ENCODE data around the gene ENO2.

ENO2 gene

GRCh38 chr12:6938353-6939190 lies 24.2 kb downstream of the ENO2 start:
- H3K4me3 ChIP-seq (ENCODE audit: control insufficient read depth, low read depth, low read length): peak overlapping the region; percentile 49
- TF ChIP-seq CTCF (IDR thresholded peaks at IDR 0.05; ENCODE audit: control insufficient read depth, insufficient read depth, low read depth, low read length, missing control alignments): no peak
- no peak for DNase-seq (ENCODE audit: low read depth)

GRCh38 chr12:6939191-6939540 lies 24.8 kb downstream of the ENO2 start:
- H3K4me3 ChIP-seq (ENCODE audit: control insufficient read depth, low read depth, low read length): no peak overlapping the region
- TF ChIP-seq CTCF (IDR thresholded peaks at IDR 0.05; ENCODE audit: control insufficient read depth, insufficient read depth, low read depth, low read length, missing control alignments): no peak
- no peak for DNase-seq (ENCODE audit: low read depth)

- no peak overlapping the region for H3K4me3 ChIP-seq (ENCODE audit: control insufficient read depth, low read depth, low read length)
- TF ChIP-seq CTCF (IDR thresholded peaks at IDR 0.05; ENCODE audit: control insufficient read depth, insufficient read depth, low read depth, low read length, missing control alignments): no peak
- DNase-seq (ENCODE audit: low read depth): no peak
Observed at GRCh38 chr12:6941267-6941666, 26.9 kb downstream of the ENO2 start.

- no peak for TF ChIP-seq CTCF (IDR thresholded peaks at IDR 0.05; ENCODE audit: control insufficient read depth, insufficient read depth, low read depth, low read length, missing control alignments)
- DNase-seq (ENCODE audit: low read depth): no peak
- H3K4me3 ChIP-seq (ENCODE audit: control insufficient read depth, low read depth, low read length): no peak overlapping the region
Observed at GRCh38 chr12:6941782-6942181, 27.4 kb downstream of the ENO2 start.

GRCh38 chr12:6942331-6942665 lies 27.9 kb downstream of the ENO2 start:
- no peak overlapping the region for H3K4me3 ChIP-seq (ENCODE audit: control insufficient read depth, low read depth, low read length)
- DNase-seq (ENCODE audit: low read depth): no peak
- no peak for TF ChIP-seq CTCF (IDR thresholded peaks at IDR 0.05; ENCODE audit: control insufficient read depth, insufficient read depth, low read depth, low read length, missing control alignments)

- no peak for TF ChIP-seq CTCF (IDR thresholded peaks at IDR 0.05; ENCODE audit: control insufficient read depth, insufficient read depth, low read depth, low read length, missing control alignments)
- peak overlapping the region; percentile 21 for H3K4me3 ChIP-seq (ENCODE audit: control insufficient read depth, low read depth, low read length)
- peak; percentile 81 for DNase-seq (ENCODE audit: low read depth)
Observed at GRCh38 chr12:6943389-6943721, 29.0 kb downstream of the ENO2 start.

All from AG09309 (cell line).